Sigmoid colon (tissue), 7 donors: Measurements from ENCODE around the gene CBX2. TPM values are rescaled to one million over a fixed set of nuclear protein-coding genes. Genes with fewer than 3 reads are reported as not detected.

Experiments
- DNase-seq: peaks from one replicate; pipeline ENCODE4 v3.0.0-alpha.2; 2019
- H3K27ac ChIP-seq, 4 donors: fragments of 200-600 bp; sonication (generic); one replicate each; pipeline ENCODE4 v1.5.1; 2016 to 2019; ENCODE audit warnings: mild to moderate bottlenecking in 1 of 4
- H3K27me3 ChIP-seq, 3 donors: fragments of 200-600 bp; sonication (generic); one replicate each; pipeline ENCODE4 v1.5.1; 2019; ENCODE audit warnings: mild to moderate bottlenecking in 1 of 3
- H3K36me3 ChIP-seq, 4 donors: fragments of 200-600 bp; sonication (generic); one replicate each; pipeline ENCODE4 v1.5.1; 2016 to 2019
- H3K4me1 ChIP-seq, 4 donors: fragments of 200-600 bp; sonication (generic); one replicate each; pipeline ENCODE4 v1.5.1; 2017 to 2019
- H3K4me3 ChIP-seq, 4 donors: fragments of 200-600 bp; sonication (generic); one replicate each; pipeline ENCODE4 v1.5.1; 2017 to 2019; ENCODE audit warnings: mild to moderate bottlenecking in 2 of 4, moderate library complexity in 1 of 4
- H3K9me3 ChIP-seq, 4 donors: fragments of 200-600 bp in 3 of 4; sonication (generic) in 3 of 4; one replicate each; pipeline versions ENCODE4 v1.5.1 to v1.6.1; 2013 to 2019
- CTCF ChIP-seq, 4 experiments: fragments of 450-650 bp in 3 of 4; fragments of 200-600 bp in 1 of 4; IDR thresholded peaks; one replicate each; pipeline ENCODE4 v1.5.1; 2016 to 2019; ENCODE audit warnings: antibody characterized with exemption in 4 of 4, mild to moderate bottlenecking in 3 of 4, moderate library complexity in 2 of 4
- EP300 ChIP-seq, 4 donors: sonication (generic); formaldehyde crosslinking; IDR thresholded peaks; one replicate each; pipeline ENCODE4 v1.6.1; 2017; ENCODE audit warnings: antibody characterized with exemption in 4 of 4
- POLR2A ChIP-seq, 2 donors: fragments of 450-650 bp; IDR thresholded peaks; one replicate each; pipeline ENCODE4 v1.6.1; 2016; ENCODE audit warnings: antibody characterized with exemption in 2 of 2, mild to moderate bottlenecking in 2 of 2, moderate library complexity in 2 of 2
- POLR2AphosphoS5 ChIP-seq, 4 donors: sonication (generic); formaldehyde crosslinking; IDR thresholded peaks; one replicate each; pipeline ENCODE4 v1.6.1; 2017; ENCODE audit warnings: antibody characterized with exemption in 4 of 4
- WGBS, 2 donors: extraction: QIAGEN DNeasy Blood & Tissue Kit; methylation state at CpG; one replicate each; pipeline ENCODE4 v1.1.7; 2013; 5-methylcytosine and 5-hydroxymethylcytosine counted together
- intact Hi-C: fragments of 100-400 bp; cut with DNase I; formaldehyde crosslinking; loops from one replicate; pipeline ENCODE4 v1.15.1; 2023
- polyA plus RNA-seq, 3 donors: library from polyadenylated mRNA; stranded (reverse); fragments of 200-250 nt; gene quantifications; one replicate each; pipeline ENCODE4 v1.2.3, GENCODE V29; 2013
- total RNA-seq, 4 donors: library from RNA; depleted of rRNA; stranded (reverse); fragments of >200 nt; gene quantifications; one replicate each; pipeline ENCODE4 v1.1.0, GENCODE V29; 2016
- donor health status: healthy with polysubstance abuse.
- donor health status: Bipolar disorder and iron deficiency.
- donor health status: healthy.

CBX2 gene
- total and polyA plus RNA-seq, 7 donors, result under 0.01 to 2.0 (median 0.34) TPM; not detected in 1

- DNase-seq, result peak; percentile 82
- WGBS, 2 donors, result 1% methylated on average over 79 of the region's 79 CpGs
- Histone ChIP-seq H3K4me3 (peak overlapping the region in 3 of 4 donors; percentile 10 to 37 (median 12)), H3K4me1 (peaks cover 0 to 55% (median 52%) of the 10 kb centered on the region in 4 donors), H3K9me3 (no peaks in the 10 kb centered on the region), H3K27ac (no peak overlapping the region), H3K27me3 (peaks cover 81 to 100% (median 93%) of the 10 kb centered on the region in 3 donors), H3K36me3 (no peaks in the 10 kb centered on the region)
- intact Hi-C loops, result loop anchor here (2.0 kb wide), 1 partner anchor 28 kb away; the partner anchor contains the start of gene CBX4
- no peak for TF ChIP-seq CTCF (IDR thresholded peaks at IDR 0.05)
- TF ChIP-seq POLR2AphosphoS5 (IDR thresholded peaks at IDR 0.05), result no peak
- no peak for TF ChIP-seq EP300 (IDR thresholded peaks at IDR 0.05)
- no peak for TF ChIP-seq POLR2A (IDR thresholded peaks at IDR 0.05)
Observed at GRCh38 chr17:79810130-79811010, 32.4 kb downstream of the CBX2 start.

GRCh38 chr17:79811011-79811867 lies 33.3 kb downstream of the CBX2 start:
- Histone ChIP-seq H3K27ac (no peak overlapping the region), H3K36me3 (no peaks in the 10 kb centered on the region), H3K27me3 (peaks cover 80 to 100% (median 93%) of the 10 kb centered on the region in 3 donors), H3K9me3 (no peaks in the 10 kb centered on the region), H3K4me3 (no peak overlapping the region), H3K4me1 (peaks cover 0 to 57% (median 55%) of the 10 kb centered on the region in 4 donors)
- TF ChIP-seq POLR2A (IDR thresholded peaks at IDR 0.05) (no peak), CTCF (IDR thresholded peaks at IDR 0.05) (peak in 2 of 4 experiments; percentile 29), EP300 (IDR thresholded peaks at IDR 0.05) (no peak), POLR2AphosphoS5 (IDR thresholded peaks at IDR 0.05) (peak in 1 of 4 donors; percentile 10)
- intact Hi-C loops, result loop anchor here (2.0 kb wide), 1 partner anchor 28 kb away; the partner anchor contains the start of gene CBX4
- WGBS, 2 donors, result 1 to 2% methylated on average over 66 of the region's 66 CpGs
- DNase-seq, result peak; percentile 68

- 3 to 5% methylated on average over 20 of the region's 20 CpGs for WGBS, 2 donors
- Histone ChIP-seq H3K27me3 (peaks cover 76 to 100% (median 93%) of the 10 kb centered on the region in 3 donors), H3K4me3 (no peak overlapping the region), H3K27ac (no peak overlapping the region), H3K4me1 (peaks cover 0 to 57% (median 55%) of the 10 kb centered on the region in 4 donors), H3K9me3 (no peaks in the 10 kb centered on the region), H3K36me3 (no peaks in the 10 kb centered on the region)
- intact Hi-C loops, result loop anchor here (2.0 kb wide), 1 partner anchor 27 kb away; the partner anchor contains the start of gene CBX4
- TF ChIP-seq EP300 (IDR thresholded peaks at IDR 0.05), result no peak
- TF ChIP-seq CTCF (IDR thresholded peaks at IDR 0.05), result no peak
- TF ChIP-seq POLR2AphosphoS5 (IDR thresholded peaks at IDR 0.05), result no peak
- TF ChIP-seq POLR2A (IDR thresholded peaks at IDR 0.05), result no peak
- DNase-seq, result no peak
Observed at GRCh38 chr17:79811868-79812352, 34.0 kb downstream of the CBX2 start.

GRCh38 chr17:79812353-79813258 lies 34.7 kb downstream of the CBX2 start:
- Histone ChIP-seq H3K27ac (no peak overlapping the region), H3K27me3 (peaks cover 74 to 98% (median 88%) of the 10 kb centered on the region in 3 donors), H3K4me3 (peak overlapping the region in 3 of 4 donors; percentile 30 to 38 (median 36)), H3K36me3 (no peaks in the 10 kb centered on the region), H3K9me3 (no peaks in the 10 kb centered on the region), H3K4me1 (peaks cover 0 to 57% (median 55%) of the 10 kb centered on the region in 4 donors)
- intact Hi-C loops, result no loop called here
- no peak for DNase-seq
- TF ChIP-seq POLR2A (IDR thresholded peaks at IDR 0.05) (no peak), CTCF (IDR thresholded peaks at IDR 0.05) (no peak), POLR2AphosphoS5 (IDR thresholded peaks at IDR 0.05) (peak in 3 of 4 donors; percentile 37 to 61 (median 48)), EP300 (IDR thresholded peaks at IDR 0.05) (no peak)
- 2% methylated on average over 72 of the region's 72 CpGs for WGBS, 2 donors
